HG02885 (cell line): ENCODE results near the gene EXOSC10.
"Not testable (repeated sequence)": the region's sequence is repeated elsewhere in the genome, so short reads cannot be mapped to it uniquely, and the experiment has no call there.

Experiments used
- ATAC-seq: cut with Tn5 transposase; IDR thresholded peaks from one replicate; pipeline ENCODE4 v1.9.1; 2021; ENCODE audit warnings: mild to moderate bottlenecking; ENCODE audit not compliant: unreplicated experiment, poor library complexity

EXOSC10 gene

DNA sequence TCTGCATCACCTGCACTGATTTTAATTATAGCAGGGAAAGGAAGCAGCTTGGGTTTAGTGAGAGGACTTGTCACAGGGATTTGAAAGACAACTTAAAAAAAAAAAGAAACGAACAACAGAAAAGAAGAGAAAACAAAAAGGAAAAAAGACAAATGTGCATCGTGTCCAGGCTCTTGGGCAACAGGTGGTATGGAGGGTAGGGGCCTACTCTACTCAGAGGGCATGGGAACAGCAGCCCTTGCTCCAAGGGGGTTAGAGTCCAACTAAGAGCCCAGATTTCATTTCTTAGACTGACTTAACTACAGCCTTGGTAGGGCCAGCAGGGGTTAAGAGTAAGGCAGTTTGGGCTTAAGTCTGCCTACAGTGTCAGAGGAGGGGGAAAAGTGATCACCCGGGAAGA is 15.3 kb upstream of the EXOSC10 start:
- no peak for ATAC-seq

DNA sequence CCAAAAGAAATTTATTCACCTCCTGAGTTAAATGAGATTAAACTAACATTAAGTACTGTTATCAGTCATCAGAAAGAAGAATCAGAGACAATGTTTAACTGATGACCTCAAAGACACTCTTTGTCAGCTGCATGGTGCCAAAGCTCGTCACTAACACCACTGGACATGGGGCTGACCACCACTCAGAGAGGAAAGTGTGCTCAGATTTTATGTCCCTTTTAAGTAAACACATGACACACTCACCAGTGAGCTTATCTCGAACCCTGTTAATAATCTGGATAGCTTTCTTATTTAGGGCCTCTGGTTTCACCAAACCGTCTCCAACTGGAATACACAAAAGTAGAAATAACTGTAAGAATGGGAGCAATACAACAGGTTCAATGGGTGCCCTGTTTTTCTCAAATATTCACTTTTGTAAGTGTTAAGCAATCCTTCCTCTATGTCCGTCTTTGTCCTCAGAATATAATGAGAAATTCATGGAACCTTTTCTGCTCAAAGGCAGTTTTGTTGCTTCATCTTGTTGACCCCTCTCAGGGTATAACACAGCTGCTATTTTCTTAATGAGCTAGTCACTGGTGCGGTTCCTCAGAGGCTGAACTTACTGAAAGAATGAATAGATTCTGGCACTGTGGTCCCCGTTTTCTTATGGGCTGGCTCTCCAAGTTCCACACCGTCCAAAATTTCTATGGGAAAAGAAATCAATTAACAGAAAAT is 9.5 kb upstream of the EXOSC10 start:
- ATAC-seq: no peak

DNA sequence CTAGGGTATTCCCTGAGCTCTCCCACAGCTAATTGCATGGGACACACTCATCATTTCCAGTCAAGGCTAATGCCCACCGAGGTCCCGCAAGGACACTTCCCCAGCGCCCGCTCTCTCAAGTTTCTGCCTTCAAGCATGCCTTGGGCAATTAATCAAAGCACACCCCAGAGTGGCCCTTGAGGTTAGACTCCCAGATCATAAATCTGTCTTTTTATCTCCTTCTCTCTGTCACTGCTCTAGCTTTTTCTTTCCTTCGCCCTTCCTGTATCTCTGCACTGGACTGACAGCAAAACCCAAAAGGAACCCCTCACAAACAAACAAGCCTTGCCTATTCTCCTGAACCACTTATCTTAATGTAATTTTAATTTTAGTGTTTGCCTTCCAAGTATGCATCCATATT is 7.9 kb upstream of the EXOSC10 start:
- no peak for ATAC-seq

DNA sequence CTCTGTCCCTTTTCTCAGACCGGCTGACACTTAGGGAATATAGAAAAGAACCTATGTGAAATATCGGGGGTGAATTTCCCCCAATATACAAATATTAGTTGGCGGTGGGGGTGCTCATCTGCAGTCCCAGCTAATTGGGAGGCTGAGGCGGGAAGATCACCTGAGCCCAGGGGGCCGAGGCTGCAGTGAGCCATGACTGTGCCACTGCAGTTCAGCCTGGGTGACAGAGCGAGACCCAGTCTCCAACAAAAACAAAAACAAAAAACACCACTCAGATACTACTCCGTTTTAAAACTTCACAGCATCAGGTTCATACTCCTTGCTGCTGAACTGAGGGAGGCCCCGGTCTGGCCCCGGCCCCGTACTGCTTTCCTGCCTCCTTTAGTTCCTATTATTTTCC is 5.9 kb upstream of the EXOSC10 start:
- ATAC-seq: no peak

DNA sequence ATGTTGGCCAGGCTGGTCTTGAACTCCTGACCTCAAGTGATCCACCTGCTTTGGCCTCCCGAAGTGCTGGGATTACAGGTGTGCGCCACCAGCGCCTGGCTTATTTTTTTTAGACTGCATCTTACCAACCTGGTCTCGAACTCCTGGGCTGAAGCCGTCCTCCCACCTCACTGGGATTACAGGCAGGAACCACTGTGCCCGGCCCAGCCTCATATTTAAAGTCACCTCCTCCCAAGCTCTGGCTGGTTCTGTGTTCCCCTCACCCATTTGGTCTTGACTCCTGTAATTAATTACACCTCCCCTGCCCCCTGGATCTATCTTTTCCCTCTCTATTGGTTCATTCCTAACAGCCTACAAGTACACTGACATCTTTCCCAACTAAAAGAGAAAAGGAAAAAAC is 1.7 kb upstream of the EXOSC10 start:
- no peak for ATAC-seq

DNA sequence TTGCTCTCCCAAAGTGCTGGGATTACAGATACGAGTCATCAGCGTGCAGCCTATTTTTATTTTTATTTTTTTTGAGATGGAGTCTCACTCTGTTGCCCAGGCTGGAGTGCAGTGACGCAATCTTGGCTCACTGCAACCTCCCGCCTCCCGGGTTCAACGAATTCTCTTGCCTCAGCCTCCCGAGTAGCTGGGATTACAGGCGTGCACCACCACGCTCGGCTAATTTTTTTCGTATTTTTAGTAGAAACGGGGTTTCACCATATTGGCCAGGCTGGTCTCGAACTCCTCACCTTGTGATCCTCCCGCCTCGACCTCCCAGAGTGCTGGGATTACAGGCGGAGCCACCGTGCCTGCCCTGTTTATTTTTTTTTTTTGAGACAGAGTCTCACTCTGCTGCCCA is 1.1 kb upstream of the EXOSC10 start:
- ATAC-seq: not testable (repeated sequence)

DNA sequence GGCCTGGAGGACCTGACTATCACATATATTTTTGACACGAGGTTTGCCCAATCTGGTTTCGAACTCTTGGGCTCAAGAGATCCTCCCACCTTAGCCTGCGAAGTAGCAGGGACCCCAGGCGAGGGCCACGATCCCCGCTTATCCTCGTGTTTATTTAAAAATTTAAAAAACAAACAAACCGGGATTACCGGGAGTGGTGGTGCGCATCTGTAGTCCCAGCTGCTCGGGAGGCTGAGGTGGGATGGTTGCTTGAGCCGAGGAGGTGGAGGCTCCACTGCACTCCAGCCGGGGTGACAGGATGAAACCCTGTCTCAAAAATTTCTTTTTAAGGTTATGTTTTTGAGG is 452 bp upstream of the EXOSC10 start:
- ATAC-seq: no peak

DNA sequence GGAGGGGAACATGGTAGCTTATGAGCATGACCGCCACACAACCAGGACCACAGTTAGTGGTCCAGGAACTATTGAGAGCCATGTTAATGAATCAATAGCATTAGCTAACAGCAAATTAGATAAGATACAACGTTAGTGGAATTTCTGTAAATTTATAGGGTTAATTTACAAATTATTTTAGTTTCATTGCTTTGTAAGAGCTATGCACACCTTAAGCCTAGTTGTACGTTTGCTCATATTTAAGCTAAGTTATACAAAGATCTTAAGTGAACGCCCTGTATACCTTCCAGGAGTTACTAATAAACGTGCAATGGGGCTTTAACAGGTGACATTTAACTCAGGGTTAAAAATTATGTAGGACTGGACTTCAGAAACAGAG is 749 bp downstream of the EXOSC10 start:
- no peak for ATAC-seq

DNA sequence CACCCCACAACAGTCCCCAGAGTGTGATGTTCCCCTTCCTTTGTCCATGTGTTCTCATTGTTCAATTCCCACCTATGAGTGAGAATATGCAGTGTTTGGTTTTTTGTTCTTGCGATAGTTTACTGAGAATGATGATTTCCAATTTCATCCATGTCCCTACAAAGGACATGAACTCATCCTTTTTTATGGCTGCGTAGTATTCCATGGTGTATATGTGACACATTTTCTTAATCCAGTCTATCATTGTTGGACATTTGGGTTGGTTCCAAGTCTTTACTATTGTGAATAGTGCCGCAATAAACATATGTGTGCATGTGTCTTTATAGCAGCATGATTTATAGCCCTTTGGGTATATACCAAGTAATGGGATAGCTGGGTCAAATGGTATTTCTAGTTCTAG is 15.9 kb downstream of the EXOSC10 start:
- ATAC-seq: not testable (repeated sequence)

DNA sequence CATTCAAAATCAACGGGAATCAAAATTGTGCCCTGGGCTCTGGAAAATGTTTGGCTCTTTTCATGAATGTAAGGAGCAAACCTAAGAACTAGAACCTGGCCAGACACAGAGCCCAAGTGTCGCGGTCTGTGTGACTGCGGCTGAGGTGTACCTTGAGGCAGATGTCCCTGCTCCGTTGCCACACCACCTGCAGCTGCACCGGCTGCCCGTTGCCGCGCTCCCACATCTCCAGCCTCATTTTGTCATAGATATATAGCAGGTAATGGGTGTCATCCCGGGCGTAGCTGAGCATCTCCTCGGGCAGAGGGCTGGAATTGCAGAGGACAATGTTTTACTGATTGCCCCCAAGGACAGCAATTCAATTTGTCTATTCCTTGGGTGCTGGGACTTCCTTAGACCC is 18.7 kb downstream of the EXOSC10 start:
- ATAC-seq: no peak

DNA sequence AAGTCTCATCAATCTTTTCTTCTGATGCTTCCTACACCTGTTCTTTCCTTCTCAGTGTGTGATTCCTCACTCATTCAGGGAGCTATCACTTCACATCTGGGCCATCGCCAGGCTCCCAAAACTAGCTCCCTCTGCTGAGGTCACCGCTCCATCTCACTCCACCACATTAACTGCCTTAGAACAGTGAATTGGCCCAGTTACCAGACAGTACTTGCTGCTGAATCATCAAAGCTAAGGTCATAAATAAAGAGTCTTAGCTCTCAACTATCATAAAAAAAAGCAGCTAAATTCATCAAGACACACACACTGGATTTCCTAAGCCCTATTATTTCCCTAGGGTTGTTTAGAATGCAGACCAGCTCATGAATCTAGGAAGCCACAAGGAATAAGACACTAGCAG is 21.0 kb downstream of the EXOSC10 start:
- no peak for ATAC-seq

DNA sequence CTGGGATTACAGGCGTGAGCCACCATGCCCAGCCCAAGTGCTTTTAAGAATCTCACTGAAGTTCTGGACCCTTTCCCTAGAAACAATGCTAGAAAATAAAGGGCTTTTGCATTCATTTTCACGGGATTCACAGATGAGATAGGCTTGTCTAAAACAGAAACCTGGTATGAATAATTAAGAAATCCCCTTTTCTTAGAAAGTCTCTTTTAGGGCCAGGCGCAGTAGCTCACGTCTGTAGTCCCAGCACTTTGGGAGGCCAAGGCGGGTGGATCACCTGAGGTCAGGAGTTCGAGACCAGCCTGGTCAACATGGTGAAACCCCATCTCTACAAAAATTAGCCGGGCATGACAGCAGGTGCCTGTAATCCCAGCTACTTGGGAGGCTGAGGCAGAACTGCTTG is 26.3 kb downstream of the EXOSC10 start:
- not testable (repeated sequence) for ATAC-seq

DNA sequence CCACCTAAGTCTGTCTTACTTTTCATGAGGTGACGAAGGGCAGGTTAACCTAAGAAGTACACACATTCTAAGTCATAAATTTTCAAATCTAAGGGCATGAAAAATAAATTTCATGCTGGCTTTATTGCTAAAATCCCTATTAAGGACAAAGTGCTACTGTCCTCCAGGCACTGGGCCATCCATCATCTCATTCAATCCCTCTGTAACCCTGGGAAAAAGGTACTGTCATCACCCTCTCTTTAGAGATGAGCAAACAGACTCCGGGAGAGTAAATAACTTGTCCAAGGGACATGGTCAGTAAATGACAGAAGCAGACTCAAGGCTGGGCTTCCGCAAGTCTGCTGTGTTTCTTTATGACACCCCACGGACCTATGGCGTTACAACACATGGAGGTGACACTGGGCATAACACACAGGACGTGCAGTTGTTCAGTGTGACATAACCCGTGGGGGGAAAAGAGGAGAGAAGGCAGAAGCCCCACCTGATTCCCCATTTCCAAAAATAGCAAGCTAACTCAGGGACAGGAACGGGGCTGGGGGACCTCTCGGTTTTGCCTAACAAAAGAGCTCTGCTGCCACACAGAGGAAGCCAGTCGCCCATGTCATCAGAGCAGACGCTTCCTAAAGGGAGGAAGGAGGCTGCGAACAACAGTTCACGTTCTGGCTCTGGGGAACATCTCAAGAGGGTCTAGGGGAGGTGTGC is 27.3 kb downstream of the EXOSC10 start:
- ATAC-seq: no peak

DNA sequence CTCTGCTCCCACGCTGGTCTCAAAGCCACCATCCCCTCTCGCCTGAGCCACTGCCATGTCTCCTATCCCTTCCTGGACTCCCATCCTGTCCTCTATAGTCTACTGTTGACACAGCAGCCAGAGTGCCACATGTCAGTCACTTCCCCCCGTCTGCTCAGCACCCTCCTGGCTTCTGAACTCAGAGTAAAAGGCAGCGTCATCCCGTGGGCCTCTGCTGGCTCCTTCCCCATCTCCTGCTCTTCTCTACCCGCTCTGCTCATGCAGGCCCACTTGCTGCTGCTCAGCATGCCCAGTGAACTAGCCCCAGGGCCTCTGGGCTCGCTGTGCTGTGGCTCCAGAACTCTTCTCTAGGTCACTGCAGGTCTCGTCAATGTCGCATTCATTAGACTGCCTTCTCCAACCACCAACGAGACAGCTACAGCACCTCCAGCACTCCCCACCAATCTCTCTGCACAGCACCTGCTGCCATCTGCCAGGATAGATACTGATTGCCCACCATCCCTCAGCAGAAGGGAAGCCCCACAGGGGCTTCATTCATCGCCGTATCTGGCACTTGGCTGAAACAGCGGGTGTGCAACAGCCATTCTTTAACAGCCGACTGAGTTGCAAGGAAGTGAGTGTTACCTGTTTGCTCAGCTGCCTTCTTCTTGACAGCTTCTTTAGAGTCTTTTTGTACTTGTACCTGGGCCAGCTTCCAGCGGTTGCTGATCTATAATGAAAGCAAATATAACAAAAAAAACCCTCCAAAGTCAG is 28.0 kb downstream of the EXOSC10 start:
- ATAC-seq: no peak

DNA sequence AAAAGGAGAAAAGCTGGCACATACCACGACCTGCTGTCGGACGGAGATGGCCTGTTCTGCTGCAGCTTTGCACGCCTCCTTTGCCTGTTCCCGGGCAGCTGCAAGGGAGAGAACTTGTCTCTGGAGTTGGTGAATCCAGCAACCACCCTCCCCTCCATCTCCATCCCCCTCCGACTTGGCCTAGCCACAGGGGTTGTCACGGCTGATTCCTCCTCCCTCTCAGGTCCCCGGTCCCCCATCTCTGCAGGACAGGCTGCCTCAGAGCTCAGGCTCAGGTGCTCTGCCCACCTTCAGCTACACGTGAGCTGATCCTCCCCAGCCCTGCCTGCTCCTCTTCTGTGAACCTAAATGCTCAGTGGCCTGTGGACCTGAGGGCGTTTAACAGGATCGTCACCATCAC is 28.8 kb downstream of the EXOSC10 start:
- ATAC-seq: no peak

DNA sequence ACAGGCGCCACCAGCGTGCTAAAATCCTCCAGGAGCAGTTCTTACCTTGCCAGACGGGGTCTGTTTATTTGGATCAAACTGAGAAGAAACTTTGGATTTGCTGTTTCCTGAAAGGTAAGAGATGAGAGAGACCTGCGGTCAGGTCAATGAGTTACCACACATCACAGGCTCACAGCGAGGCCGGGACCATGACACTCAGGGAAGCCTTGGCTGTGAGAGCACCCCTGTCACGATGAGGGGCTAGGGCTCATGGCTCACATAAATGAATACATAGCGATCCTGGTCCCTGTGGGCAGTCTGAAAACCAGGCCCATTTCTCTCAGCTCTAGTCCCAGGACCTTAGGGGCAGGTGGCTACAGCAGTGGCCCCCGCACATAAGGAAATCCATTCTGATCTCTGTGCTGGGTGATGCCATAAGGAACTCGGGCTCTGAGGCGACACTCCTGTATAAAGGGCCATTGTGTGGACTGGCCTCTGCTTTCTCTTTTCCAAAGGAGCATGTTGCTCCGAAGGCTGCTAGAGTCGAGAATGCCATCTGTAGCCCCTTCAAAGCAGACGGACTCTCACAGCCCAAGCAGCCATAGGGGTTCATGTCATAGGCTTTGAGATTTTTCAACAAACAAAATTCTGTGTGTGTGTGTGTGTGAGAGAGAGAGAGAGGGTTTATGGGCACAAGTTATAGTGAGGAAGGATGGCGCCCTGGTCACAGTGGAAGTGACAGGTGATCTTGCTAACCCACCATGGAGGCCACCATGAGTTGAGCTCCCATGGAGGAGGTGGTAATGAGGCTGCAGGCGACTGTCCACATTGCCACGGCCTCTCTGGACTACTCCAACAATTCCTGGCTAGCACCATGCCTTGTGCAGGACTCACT is 30.8 kb downstream of the EXOSC10 start:
- ATAC-seq: no peak

DNA sequence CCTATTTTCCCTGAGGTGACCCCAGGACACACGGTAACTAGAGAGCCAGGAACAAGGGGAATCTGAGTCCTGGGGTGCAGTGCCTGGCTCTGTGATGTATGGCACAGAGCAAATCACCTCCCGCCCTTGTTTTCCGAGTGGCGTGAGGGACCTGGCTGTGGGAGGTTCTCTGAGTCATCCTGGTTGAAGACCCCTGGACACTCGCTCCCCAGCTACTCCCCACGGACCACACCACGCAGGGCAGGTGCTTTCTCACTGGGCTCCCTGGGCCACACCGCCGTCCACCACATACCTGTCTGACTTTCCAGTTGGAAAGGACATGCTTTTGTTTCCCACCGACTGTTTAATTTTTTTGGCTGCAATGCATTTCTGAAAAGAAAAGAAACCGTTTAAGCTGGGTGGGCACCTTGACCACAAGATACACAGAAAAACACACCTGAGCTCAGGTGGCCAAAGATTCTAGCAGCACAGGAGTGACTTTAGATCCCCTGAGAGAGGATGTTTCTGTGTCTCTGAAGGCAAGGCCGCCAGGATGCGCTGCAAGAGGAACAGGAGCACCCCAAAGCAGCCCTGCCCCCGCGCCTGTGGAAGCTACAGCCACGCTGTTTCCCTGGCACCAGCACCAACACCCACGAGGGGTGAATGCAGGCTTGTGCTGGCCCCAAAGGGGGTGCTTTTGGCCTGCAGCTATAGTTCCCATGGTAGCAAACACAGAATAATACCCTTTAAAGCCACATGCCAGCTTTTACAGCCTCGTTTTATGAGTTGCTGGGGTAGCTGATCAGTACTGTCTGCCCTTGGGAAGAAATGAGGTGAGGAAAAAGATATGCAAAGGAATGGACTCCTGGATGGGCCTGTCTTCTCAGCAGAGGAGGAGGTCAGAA is 31.7 kb downstream of the EXOSC10 start:
- no peak for ATAC-seq

DNA sequence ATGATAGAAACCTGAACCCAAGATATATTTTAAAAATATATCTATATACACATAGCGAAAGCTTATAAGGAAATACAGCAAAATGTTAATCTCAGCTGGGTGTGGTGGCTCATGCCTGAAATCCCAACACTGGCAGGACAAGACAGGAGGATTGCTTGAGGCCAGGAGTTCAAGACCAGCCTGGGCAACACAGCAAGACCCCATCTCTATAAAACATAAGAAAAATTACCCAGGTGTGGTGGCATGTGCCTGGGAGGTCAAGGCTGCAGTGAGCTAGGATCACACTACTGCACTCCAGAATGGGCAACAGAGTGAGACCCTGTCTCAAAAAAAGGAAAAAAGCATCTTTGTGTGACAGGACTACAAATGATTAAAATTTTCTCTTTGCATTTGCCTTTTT is 33.9 kb downstream of the EXOSC10 start:
- no peak for ATAC-seq

DNA sequence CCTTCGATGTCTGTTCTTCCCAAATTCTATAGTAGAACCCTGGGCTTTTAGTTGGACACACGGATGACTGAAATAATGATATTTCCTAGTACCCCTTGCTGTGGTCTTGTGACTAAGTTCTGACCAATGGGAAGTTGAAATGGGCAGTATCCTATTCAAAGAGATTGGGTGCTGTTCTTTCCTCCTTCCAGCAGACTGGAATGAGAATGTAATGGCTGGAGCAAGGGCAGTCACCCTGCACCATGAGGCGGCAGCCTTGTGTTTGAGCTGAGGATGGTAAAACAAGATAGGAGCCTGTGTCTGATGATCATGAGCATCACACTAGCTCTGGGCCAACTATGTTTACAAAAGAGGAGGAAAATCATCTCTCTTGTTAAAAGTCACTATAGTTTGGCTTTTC is 34.7 kb downstream of the EXOSC10 start:
- no peak for ATAC-seq
